Measurements from ENCODE around the gene CYP27A1.

CYP27A1 gene

GRCh38 chr2:218861645-218862318 is 79.8 kb downstream of the CYP27A1 start:
- H3K4me1 ChIP-seq (ENCODE audit: control insufficient read depth in 1 of 2, insufficient read depth in 2 of 2, low read length in 2 of 2), result peaks cover 0 to 21% of the 10 kb centered on the region in 2 donors
- H3K9me3 ChIP-seq (ENCODE audit: control insufficient read depth in 1 of 2, low read length in 2 of 2), result no peaks in the 10 kb centered on the region
- peaks cover 39% of the 10 kb centered on the region for H3K27me3 ChIP-seq (ENCODE audit: low read depth, low read length)
- H3K27ac ChIP-seq (ENCODE audit: low read length), result no peak overlapping the region
- no peaks in the 10 kb centered on the region for H3K36me3 ChIP-seq (ENCODE audit: control insufficient read depth in 1 of 2, insufficient read depth in 2 of 2, low read length in 2 of 2)
- no peak overlapping the region for H3K4me3 ChIP-seq (ENCODE audit: low read depth in 1 of 2, low read length in 2 of 2)

GRCh38 chr2:218863021-218863520 is 81.1 kb downstream of the CYP27A1 start:
- peaks cover 0 to 21% of the 10 kb centered on the region in 2 donors for H3K4me1 ChIP-seq (ENCODE audit: control insufficient read depth in 1 of 2, insufficient read depth in 2 of 2, low read length in 2 of 2)
- no peak overlapping the region for H3K4me3 ChIP-seq (ENCODE audit: low read depth in 1 of 2, low read length in 2 of 2)
- H3K27me3 ChIP-seq (ENCODE audit: low read depth, low read length), result peaks cover 31% of the 10 kb centered on the region
- H3K9me3 ChIP-seq (ENCODE audit: control insufficient read depth in 1 of 2, low read length in 2 of 2), result no peaks in the 10 kb centered on the region
- no peaks in the 10 kb centered on the region for H3K36me3 ChIP-seq (ENCODE audit: control insufficient read depth in 1 of 2, insufficient read depth in 2 of 2, low read length in 2 of 2)
- H3K27ac ChIP-seq (ENCODE audit: low read length), result no peak overlapping the region
